GM19455 (cell line): ENCODE measurements around the gene DHX29.
"Not testable (repeated sequence)": the region's sequence is repeated elsewhere in the genome, so short reads cannot be mapped to it uniquely, and the experiment has no call there.

ENCODE experiments used
- ATAC-seq: cut with Tn5 transposase; IDR thresholded peaks from one replicate; pipeline ENCODE4 v1.9.1; 2021; ENCODE audit not compliant: unreplicated experiment

The DHX29 gene

GRCh38 chr5:55307383-55308253 lies at the start of gene DHX29, which contains the start of gene MTREX:
DHX29 (minus strand) TSS chr5:55307694; CDS start chr5:55307573, 121 bp downstream.
MTREX (plus strand) TSS chr5:55307989; CDS start chr5:55308014, 25 bp downstream.
- ATAC-seq: peak; percentile 94

- no peak for ATAC-seq
Observed at GRCh38 chr5:55356896-55357295, 49.4 kb upstream of the DHX29 start.

- ATAC-seq: no peak
Observed at GRCh38 chr5:55350754-55351153, 43.3 kb upstream of the DHX29 start.

GRCh38 chr5:55347786-55348185 lies 40.3 kb upstream of the DHX29 start:
- ATAC-seq: no peak

GRCh38 chr5:55345327-55345726 lies 37.8 kb upstream of the DHX29 start:
- no peak for ATAC-seq

- no peak for ATAC-seq
Observed at GRCh38 chr5:55344392-55344992, 37.0 kb upstream of the DHX29 start.

GRCh38 chr5:55343609-55344008 lies 36.1 kb upstream of the DHX29 start:
- ATAC-seq: no peak

- no peak for ATAC-seq
Observed at GRCh38 chr5:55343107-55343506, 35.6 kb upstream of the DHX29 start.

GRCh38 chr5:55338810-55339243 lies 31.3 kb upstream of the DHX29 start:
- no peak for ATAC-seq

GRCh38 chr5:55338092-55338613 lies 30.7 kb upstream of the DHX29 start:
- ATAC-seq: no peak

- no peak for ATAC-seq
Observed at GRCh38 chr5:55333811-55334210, 26.3 kb upstream of the DHX29 start.

GRCh38 chr5:55333017-55333416 lies 25.5 kb upstream of the DHX29 start:
- no peak for ATAC-seq

- no peak for ATAC-seq
Observed at GRCh38 chr5:55331321-55331720, 23.8 kb upstream of the DHX29 start.

- ATAC-seq: no peak
Observed at GRCh38 chr5:55327281-55327680, 19.8 kb upstream of the DHX29 start.

- ATAC-seq: no peak
Observed at GRCh38 chr5:55325621-55326020, 18.1 kb upstream of the DHX29 start.

- ATAC-seq: no peak
Observed at GRCh38 chr5:55324815-55325418, 17.4 kb upstream of the DHX29 start.

GRCh38 chr5:55324006-55324405 lies 16.5 kb upstream of the DHX29 start:
- no peak for ATAC-seq

- no peak for ATAC-seq
Observed at GRCh38 chr5:55320571-55320970, 13.1 kb upstream of the DHX29 start.

GRCh38 chr5:55319491-55319890 lies 12.0 kb upstream of the DHX29 start:
- ATAC-seq: no peak

GRCh38 chr5:55318237-55318636 lies 10.7 kb upstream of the DHX29 start:
- ATAC-seq: not testable (repeated sequence)

GRCh38 chr5:55316837-55317236 lies 9.3 kb upstream of the DHX29 start:
- ATAC-seq: no peak

GRCh38 chr5:55316289-55316688 lies 8.8 kb upstream of the DHX29 start:
- no peak for ATAC-seq
